Brain pericyte (primary cell): ENCODE data around the gene FRMD4A.
"Not testable (repeated sequence)": the region's sequence is repeated elsewhere in the genome, so short reads cannot be mapped to it uniquely, and the experiment has no call there.

Experiments
- DNase-seq: peaks from one replicate; pipeline ENCODE4 v3.0.0-alpha.2; 2012; ENCODE audit warnings: low read depth, low spot score

Gene FRMD4A

GRCh38 chr10:13722747-13723653 lies 607.7 kb downstream of the FRMD4A start:
- no peak for DNase-seq

GRCh38 chr10:13721486-13721885 lies 609.2 kb downstream of the FRMD4A start:
- DNase-seq = no peak

- DNase-seq = no peak
Measured at GRCh38 chr10:13720699-13721098, 610.0 kb downstream of the FRMD4A start.

GRCh38 chr10:13719425-13719824 lies 611.3 kb downstream of the FRMD4A start:
- DNase-seq = no peak

GRCh38 chr10:13718820-13719219 lies 611.9 kb downstream of the FRMD4A start:
- no peak for DNase-seq

- peak; percentile 96 for DNase-seq
Measured at GRCh38 chr10:13717936-13718772, 612.6 kb downstream of the FRMD4A start.

- DNase-seq = no peak
Measured at GRCh38 chr10:13717571-13717935, 613.2 kb downstream of the FRMD4A start.

- DNase-seq = peak; percentile 56
Measured at GRCh38 chr10:13716081-13717071, 614.3 kb downstream of the FRMD4A start.

GRCh38 chr10:13715596-13715995 lies 615.1 kb downstream of the FRMD4A start:
- DNase-seq = not testable (repeated sequence)

GRCh38 chr10:13715100-13715499 lies 615.6 kb downstream of the FRMD4A start:
- no peak for DNase-seq

- peak; percentile 84 for DNase-seq
Measured at GRCh38 chr10:13712837-13713581, 617.7 kb downstream of the FRMD4A start.

GRCh38 chr10:13712476-13712836 lies 618.3 kb downstream of the FRMD4A start:
- DNase-seq = no peak

- DNase-seq = no peak
Measured at GRCh38 chr10:13711291-13711690, 619.4 kb downstream of the FRMD4A start.

GRCh38 chr10:13709931-13710650 lies 620.6 kb downstream of the FRMD4A start:
- no peak for DNase-seq

- DNase-seq = no peak
Measured at GRCh38 chr10:13708256-13708990, 622.3 kb downstream of the FRMD4A start.

- peak; percentile 80 for DNase-seq
Measured at GRCh38 chr10:13707156-13707881, 623.4 kb downstream of the FRMD4A start.

GRCh38 chr10:13706604-13707003 lies 624.1 kb downstream of the FRMD4A start:
- DNase-seq = no peak

GRCh38 chr10:13706175-13706574 lies 624.5 kb downstream of the FRMD4A start:
- no peak for DNase-seq
